ENCODE results near the gene A1BG. TPM values are rescaled to one million over a fixed set of nuclear protein-coding genes. Genes with fewer than 3 reads are reported as not detected.

Gene A1BG
- polyA plus RNA-seq, 1 experiment = 15.5 TPM

DNA sequence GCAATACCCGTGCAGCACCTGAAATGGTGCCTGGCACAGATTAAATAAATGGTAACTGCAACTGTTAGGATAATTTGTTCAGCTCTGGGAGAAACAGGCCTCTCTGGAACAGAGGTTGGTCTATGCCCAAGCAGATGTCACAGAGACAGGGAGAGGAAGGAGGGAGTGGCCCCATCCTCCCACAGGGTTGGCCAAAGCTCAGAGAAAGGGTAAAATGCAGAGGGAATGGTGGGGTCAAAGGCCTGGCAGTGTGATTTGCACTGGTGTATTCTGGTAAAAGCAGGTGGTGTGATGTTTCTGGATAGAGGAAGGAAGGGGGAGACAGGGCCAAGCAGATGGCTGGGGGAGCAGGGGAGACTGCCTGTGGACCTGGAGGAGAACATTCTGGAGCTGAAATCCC, 17.1 kb downstream of the A1BG start:
- H3K36me3 ChIP-seq (ENCODE audit: control insufficient read depth, insufficient read depth, low read length) = peaks cover 24% of the 10 kb centered on the region
- no peak overlapping the region for H3K4me3 ChIP-seq (ENCODE audit: low read depth, low read length)
- ChIA-PET POLR2A (no interaction called here), CTCF (no interaction called here)
- no peaks in the 10 kb centered on the region for H3K27me3 ChIP-seq (ENCODE audit: control insufficient read depth, insufficient read depth, low read length)
- TF ChIP-seq, protein P1, sequence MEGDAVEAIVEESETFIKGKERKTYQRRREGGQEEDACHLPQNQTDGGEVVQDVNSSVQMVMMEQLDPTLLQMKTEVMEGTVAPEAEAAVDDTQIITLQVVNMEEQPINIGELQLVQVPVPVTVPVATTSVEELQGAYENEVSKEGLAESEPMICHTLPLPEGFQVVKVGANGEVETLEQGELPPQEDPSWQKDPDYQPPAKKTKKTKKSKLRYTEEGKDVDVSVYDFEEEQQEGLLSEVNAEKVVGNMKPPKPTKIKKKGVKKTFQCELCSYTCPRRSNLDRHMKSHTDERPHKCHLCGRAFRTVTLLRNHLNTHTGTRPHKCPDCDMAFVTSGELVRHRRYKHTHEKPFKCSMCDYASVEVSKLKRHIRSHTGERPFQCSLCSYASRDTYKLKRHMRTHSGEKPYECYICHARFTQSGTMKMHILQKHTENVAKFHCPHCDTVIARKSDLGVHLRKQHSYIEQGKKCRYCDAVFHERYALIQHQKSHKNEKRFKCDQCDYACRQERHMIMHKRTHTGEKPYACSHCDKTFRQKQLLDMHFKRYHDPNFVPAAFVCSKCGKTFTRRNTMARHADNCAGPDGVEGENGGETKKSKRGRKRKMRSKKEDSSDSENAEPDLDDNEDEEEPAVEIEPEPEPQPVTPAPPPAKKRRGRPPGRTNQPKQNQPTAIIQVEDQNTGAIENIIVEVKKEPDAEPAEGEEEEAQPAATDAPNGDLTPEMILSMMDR (IDR thresholded peaks at IDR 0.05; ENCODE audit: insufficient read depth, low read depth, low read length) = no peak
- DNase-seq (ENCODE audit: low read depth) = no peak

DNA sequence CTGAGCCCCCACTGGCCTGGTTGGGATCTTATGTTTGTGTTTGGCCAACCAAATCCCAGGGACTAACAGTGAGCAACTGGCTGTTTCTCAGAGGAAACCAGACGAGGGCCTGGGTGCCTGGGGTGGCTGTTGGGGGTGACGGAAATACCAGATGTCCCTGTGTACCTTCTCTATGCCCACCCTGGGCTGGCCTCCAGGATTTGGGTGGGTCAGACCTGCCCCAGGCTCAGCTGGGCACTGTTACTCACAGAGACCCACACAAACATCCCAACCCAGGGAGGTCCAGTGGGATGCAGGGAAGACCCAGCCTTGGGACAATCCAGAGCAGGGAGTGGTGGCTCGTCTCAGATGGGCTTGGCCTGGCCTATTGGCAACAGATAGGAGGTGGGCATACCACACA, 17.7 kb downstream of the A1BG start:
- TF ChIP-seq, protein P1 (IDR thresholded peaks at IDR 0.05; ENCODE audit: insufficient read depth, low read depth, low read length) = no peak
- CTCF ChIA-PET = interaction anchor here (2.8 kb wide), 1 partner anchor 10 kb away, joined by 7 read pairs; no protein-coding TSS in a partner anchor
- DNase-seq (ENCODE audit: low read depth) = no peak
- no peaks in the 10 kb centered on the region for H3K27me3 ChIP-seq (ENCODE audit: control insufficient read depth, insufficient read depth, low read length)
- peaks cover 22% of the 10 kb centered on the region for H3K36me3 ChIP-seq (ENCODE audit: control insufficient read depth, insufficient read depth, low read length)
- H3K4me3 ChIP-seq (ENCODE audit: low read depth, low read length) = no peak overlapping the region
- POLR2A ChIA-PET = no interaction called here

DNA sequence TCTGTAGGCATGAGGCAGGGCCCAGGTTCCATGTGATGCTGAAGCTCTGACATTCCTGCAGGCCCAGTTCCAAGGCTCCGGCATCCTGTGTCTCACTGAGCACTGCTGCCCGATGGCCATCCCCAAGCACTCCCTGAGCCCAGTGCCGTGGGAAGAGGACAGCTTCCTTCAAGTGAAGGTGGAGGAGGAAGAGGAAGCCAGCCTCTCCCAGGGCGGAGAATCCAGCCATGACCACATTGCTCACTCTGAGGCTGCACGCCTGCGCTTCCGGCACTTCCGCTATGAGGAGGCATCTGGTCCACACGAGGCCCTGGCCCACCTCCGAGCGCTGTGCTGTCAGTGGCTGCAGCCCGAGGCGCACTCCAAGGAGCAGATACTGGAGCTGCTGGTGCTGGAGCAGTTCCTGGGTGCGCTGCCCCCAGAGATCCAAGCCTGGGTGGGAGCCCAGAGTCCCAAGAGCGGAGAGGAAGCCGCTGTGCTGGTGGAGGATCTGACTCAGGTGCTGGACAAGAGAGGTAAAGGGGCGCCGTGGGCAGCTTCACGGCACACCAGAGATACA, 18.5 kb downstream of the A1BG start:
- ChIA-PET CTCF (interaction anchor here (2.8 kb wide), 1 partner anchor 11 kb away, joined by 7 read pairs; no protein-coding TSS in a partner anchor), POLR2A (no interaction called here)
- Histone ChIP-seq H3K36me3 (ENCODE audit: control insufficient read depth, insufficient read depth, low read length) (peaks cover 22% of the 10 kb centered on the region), H3K4me3 (ENCODE audit: low read depth, low read length) (no peak overlapping the region), H3K27me3 (ENCODE audit: control insufficient read depth, insufficient read depth, low read length) (no peaks in the 10 kb centered on the region)
- TF ChIP-seq, protein P1 (IDR thresholded peaks at IDR 0.05; ENCODE audit: insufficient read depth, low read depth, low read length) = no peak
- DNase-seq (ENCODE audit: low read depth) = no peak

DNA sequence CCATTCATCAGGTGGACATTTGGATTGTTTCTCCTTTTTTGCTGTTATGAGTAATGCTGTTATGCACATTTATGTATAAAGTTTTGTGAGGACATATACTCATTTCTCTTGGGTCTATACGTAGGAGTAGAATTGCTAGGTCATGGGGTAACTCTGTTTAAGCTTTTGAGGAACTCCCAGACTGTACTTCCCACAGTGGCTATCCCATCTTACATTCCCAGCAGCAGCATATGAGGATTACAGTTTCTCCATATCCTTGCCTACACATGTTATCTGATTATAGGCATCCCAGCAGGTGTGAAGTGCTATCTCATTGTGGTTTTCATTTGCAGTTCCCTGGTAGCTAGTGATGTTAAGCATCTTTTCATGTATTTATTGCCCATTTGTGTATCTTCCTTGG, 20.6 kb downstream of the A1BG start:
- no peak for DNase-seq (ENCODE audit: low read depth)
- CTCF ChIA-PET = interaction anchor here (2.8 kb wide), 1 partner anchor 13 kb away, joined by 7 read pairs; no protein-coding TSS in a partner anchor
- Histone ChIP-seq H3K4me3 (ENCODE audit: low read depth, low read length) (no peak overlapping the region), H3K36me3 (ENCODE audit: control insufficient read depth, insufficient read depth, low read length) (peaks cover 5% of the 10 kb centered on the region), H3K27me3 (ENCODE audit: control insufficient read depth, insufficient read depth, low read length) (no peaks in the 10 kb centered on the region)
- TF ChIP-seq, protein P1 (IDR thresholded peaks at IDR 0.05; ENCODE audit: insufficient read depth, low read depth, low read length) = no peak
- POLR2A ChIA-PET = no interaction called here

DNA sequence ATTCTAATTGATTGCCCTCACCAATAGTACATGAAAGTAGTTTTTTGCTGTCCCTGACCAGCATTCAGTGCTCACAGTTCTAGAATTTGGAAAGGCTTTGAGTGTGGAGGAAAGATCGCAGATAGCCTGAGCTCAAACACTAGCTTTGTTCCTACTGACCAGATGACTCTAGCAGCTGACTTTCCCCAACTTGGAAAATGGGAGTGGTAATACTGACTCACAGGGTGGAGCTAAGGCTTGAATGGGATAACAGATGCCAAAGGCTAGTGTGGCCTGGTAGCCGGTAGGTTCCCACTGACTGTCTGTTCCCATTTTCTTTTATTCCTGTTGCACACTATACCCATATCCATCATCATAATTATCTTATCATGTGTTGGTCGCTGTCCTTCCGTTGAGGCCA, 22.8 kb downstream of the A1BG start:
- DNase-seq (ENCODE audit: low read depth) = no peak
- Histone ChIP-seq H3K4me3 (ENCODE audit: low read depth, low read length) (no peak overlapping the region), H3K36me3 (ENCODE audit: control insufficient read depth, insufficient read depth, low read length) (peaks cover 5% of the 10 kb centered on the region), H3K27me3 (ENCODE audit: control insufficient read depth, insufficient read depth, low read length) (no peaks in the 10 kb centered on the region)
- ChIA-PET POLR2A (interaction anchor here (0.6 kb wide), 1 partner anchor 32 kb away, joined by 3 read pairs; the partner anchor contains the start of gene ZNF497), CTCF (interaction anchor here (0.7 to 1.5 kb wide), 2 partner anchors 17 to 923 kb away, joined by 3 read pairs; no protein-coding TSS in a partner anchor)
- TF ChIP-seq, protein P1 (IDR thresholded peaks at IDR 0.05; ENCODE audit: insufficient read depth, low read depth, low read length) = no peak
